H1 (cell line): ENCODE results near the gene CNPY3.

Source experiments
- KDM4A ChIP-seq: IDR thresholded peaks from one replicate; pipeline ENCODE4 v1.7.1; 2012; ENCODE audit warnings: low read depth, mild to moderate bottlenecking, moderate library complexity, low read length, inconsistent platforms; ENCODE audit not compliant: severe bottlenecking
- POLR2AphosphoS5 ChIP-seq: IDR thresholded peaks from 2 replicates; pipeline ENCODE4 v1.6.1; 2011; ENCODE audit warnings: low read depth, low read length
- SP1 ChIP-seq: IDR thresholded peaks from 2 replicates; pipeline ENCODE4 v1.6.1; 2011; ENCODE audit warnings: low read depth, low read length
- SRF ChIP-seq: IDR thresholded peaks from 2 replicates; pipeline ENCODE4 v1.6.1; 2011; ENCODE audit warnings: mild to moderate bottlenecking, low read depth, low read length, moderate library complexity
- ZNF274 ChIP-seq: IDR thresholded peaks from 2 replicates; pipeline ENCODE4 v1.7.0; 2012; ENCODE audit warnings: low read length, borderline replicate concordance; ENCODE audit errors: extremely low read depth
- TF ChIP-seq, protein P1 (sequence below): IDR thresholded peaks from 2 replicates; pipeline ENCODE4 v1.6.1; 2012; ENCODE audit warnings: inconsistent platforms
- TF ChIP-seq, protein P2 (sequence below), 3 experiments: IDR thresholded peaks; 1 replicate in 2 of 3; 2 replicates in 1 of 3; pipeline versions ENCODE4 v1.5.1 to v1.6.1; 2011; ENCODE audit warnings: low read length in 3 of 3, mild to moderate bottlenecking in 3 of 3, inconsistent platforms in 2 of 3, low read depth in 1 of 3, moderate library complexity in 1 of 3; ENCODE audit not compliant: insufficient read depth in 1 of 3; ENCODE audit errors: control extremely low read depth in 1 of 3

DNA sequence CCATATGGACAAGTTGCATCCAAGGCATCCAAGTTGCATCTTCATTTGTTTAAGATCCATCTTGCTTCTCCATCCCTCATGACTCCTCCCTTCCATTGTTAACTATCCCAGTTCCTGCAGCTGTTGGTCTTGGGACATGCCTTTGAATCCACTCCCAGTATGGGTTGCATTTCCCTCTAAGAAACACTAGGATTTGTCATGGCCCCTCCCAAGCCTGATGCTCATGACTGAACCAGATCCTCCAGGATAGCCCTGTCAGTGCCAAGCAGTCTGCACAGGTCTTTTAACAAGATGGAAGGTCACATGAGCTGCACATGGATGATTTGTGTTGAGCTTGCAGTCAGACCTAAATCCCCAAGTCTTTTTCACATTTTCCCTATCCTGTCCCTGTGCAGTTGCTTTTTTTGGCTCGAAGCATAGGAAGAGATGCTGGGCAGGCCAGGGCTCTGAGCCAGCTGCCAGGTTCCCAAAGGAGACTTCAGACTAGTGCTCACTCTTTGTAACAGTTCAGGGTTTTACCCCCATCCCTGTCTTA lies 59.3 kb downstream of the CNPY3 start:
- TF ChIP-seq KDM4A (no peak), SRF (no peak), ZNF274 (no peak), SP1 (no peak), POLR2AphosphoS5 (no peak)
- TF ChIP-seq, protein P1, sequence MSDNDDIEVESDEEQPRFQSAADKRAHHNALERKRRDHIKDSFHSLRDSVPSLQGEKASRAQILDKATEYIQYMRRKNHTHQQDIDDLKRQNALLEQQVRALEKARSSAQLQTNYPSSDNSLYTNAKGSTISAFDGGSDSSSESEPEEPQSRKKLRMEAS = no peak
- TF ChIP-seq, protein P2, sequence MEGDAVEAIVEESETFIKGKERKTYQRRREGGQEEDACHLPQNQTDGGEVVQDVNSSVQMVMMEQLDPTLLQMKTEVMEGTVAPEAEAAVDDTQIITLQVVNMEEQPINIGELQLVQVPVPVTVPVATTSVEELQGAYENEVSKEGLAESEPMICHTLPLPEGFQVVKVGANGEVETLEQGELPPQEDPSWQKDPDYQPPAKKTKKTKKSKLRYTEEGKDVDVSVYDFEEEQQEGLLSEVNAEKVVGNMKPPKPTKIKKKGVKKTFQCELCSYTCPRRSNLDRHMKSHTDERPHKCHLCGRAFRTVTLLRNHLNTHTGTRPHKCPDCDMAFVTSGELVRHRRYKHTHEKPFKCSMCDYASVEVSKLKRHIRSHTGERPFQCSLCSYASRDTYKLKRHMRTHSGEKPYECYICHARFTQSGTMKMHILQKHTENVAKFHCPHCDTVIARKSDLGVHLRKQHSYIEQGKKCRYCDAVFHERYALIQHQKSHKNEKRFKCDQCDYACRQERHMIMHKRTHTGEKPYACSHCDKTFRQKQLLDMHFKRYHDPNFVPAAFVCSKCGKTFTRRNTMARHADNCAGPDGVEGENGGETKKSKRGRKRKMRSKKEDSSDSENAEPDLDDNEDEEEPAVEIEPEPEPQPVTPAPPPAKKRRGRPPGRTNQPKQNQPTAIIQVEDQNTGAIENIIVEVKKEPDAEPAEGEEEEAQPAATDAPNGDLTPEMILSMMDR (IDR thresholded peaks at IDR 0.05; ENCODE audit: control extremely low read depth in 1 of 3, insufficient read depth in 1 of 3, low read depth in 1 of 3, low read length in 3 of 3) = no peak
